Measurements from ENCODE around the gene FBXO11. TPM values are rescaled to one million over a fixed set of nuclear protein-coding genes. Genes with fewer than 3 reads are reported as not detected.
"Not testable (repeated sequence)": the region's sequence is repeated elsewhere in the genome, so short reads cannot be mapped to it uniquely, and the experiment has no call there.

Gene FBXO11
- total RNA-seq, 4 donors from 2014 or later: 19.8 to 80.6 (median 49.8) TPM

- TF ChIP-seq POLR2AphosphoS5 (IDR thresholded peaks at IDR 0.05) (no peak), CTCF (IDR thresholded peaks at IDR 0.05) (no peak), POLR2A (IDR thresholded peaks at IDR 0.05) (no peak), EP300 (IDR thresholded peaks at IDR 0.05; ENCODE audit: low read depth) (no peak)
- Histone ChIP-seq H3K27me3 (no peaks in the 10 kb centered on the region), H3K27ac (no peak overlapping the region), H3K9me3 (no peaks in the 10 kb centered on the region), H3K4me1 (no peaks in the 10 kb centered on the region), H3K4me3 (no peak overlapping the region), H3K36me3 (no peaks in the 10 kb centered on the region)
- 78 to 80% methylated on average over 3 of the region's 3 CpGs for WGBS, 2 donors (ENCODE audit: low coverage in 1 of 2)
- in situ Hi-C loops (cut with MboI; ENCODE audit: low pct_ligation_motif_present in 1 of 4, low pct_unique_long_range_greater_than_20kb in 1 of 4, low sequenced_read_pairs in 3 of 4) (no loop called here), intact Hi-C loops (cut with DNase I; ENCODE audit: low total_unique reads) (no loop called here)
- DNase-seq: no peak
Measured at GRCh38 chr2:47918043-47918442, 11.7 kb upstream of the FBXO11 start.

- H3K27ac ChIP-seq: no peak overlapping the region
- H3K4me1 ChIP-seq: no peaks in the 10 kb centered on the region
- intact Hi-C loops (cut with DNase I; ENCODE audit: low total_unique reads) (no loop called here), in situ Hi-C loops (cut with MboI; ENCODE audit: low pct_ligation_motif_present in 1 of 4, low pct_unique_long_range_greater_than_20kb in 1 of 4, low sequenced_read_pairs in 3 of 4) (no loop called here)
- no peak for DNase-seq
- WGBS, 2 donors (ENCODE audit: low coverage in 1 of 2): 85 to 91% methylated on average over 3 of the region's 3 CpGs
- no peaks in the 10 kb centered on the region for H3K27me3 ChIP-seq
- H3K9me3 ChIP-seq: no peaks in the 10 kb centered on the region
- H3K36me3 ChIP-seq: no peaks in the 10 kb centered on the region
- TF ChIP-seq POLR2A (IDR thresholded peaks at IDR 0.05): no peak
- no peak for TF ChIP-seq POLR2AphosphoS5 (IDR thresholded peaks at IDR 0.05)
- TF ChIP-seq EP300 (IDR thresholded peaks at IDR 0.05; ENCODE audit: low read depth): no peak
- no peak for TF ChIP-seq CTCF (IDR thresholded peaks at IDR 0.05)
- no peak overlapping the region for H3K4me3 ChIP-seq
Measured at GRCh38 chr2:47917276-47917961, 11.1 kb upstream of the FBXO11 start.

- H3K4me1 ChIP-seq: no peaks in the 10 kb centered on the region
- no peak overlapping the region for H3K4me3 ChIP-seq
- H3K36me3 ChIP-seq: no peaks in the 10 kb centered on the region
- no peak for DNase-seq
- intact Hi-C loops (cut with DNase I; ENCODE audit: low total_unique reads) (no loop called here), in situ Hi-C loops (cut with MboI; ENCODE audit: low pct_ligation_motif_present in 1 of 4, low pct_unique_long_range_greater_than_20kb in 1 of 4, low sequenced_read_pairs in 3 of 4) (no loop called here)
- TF ChIP-seq EP300 (IDR thresholded peaks at IDR 0.05; ENCODE audit: low read depth) (no peak), CTCF (IDR thresholded peaks at IDR 0.05) (no peak), POLR2AphosphoS5 (IDR thresholded peaks at IDR 0.05) (no peak), POLR2A (IDR thresholded peaks at IDR 0.05) (no peak)
- no peaks in the 10 kb centered on the region for H3K9me3 ChIP-seq
- no peak overlapping the region for H3K27ac ChIP-seq
- 44 to 94% methylated on average over 1 of the region's 1 CpG for WGBS, 2 donors (ENCODE audit: low coverage in 1 of 2)
- no peaks in the 10 kb centered on the region for H3K27me3 ChIP-seq
Measured at GRCh38 chr2:47916412-47916811, 10.1 kb upstream of the FBXO11 start.

- intact Hi-C loops (cut with DNase I; ENCODE audit: low total_unique reads); H3K9me3 ChIP-seq; H3K4me3 ChIP-seq; H3K4me1 ChIP-seq; H3K27ac ChIP-seq; H3K27me3 ChIP-seq; DNase-seq; H3K36me3 ChIP-seq; in situ Hi-C loops (cut with MboI; ENCODE audit: low pct_ligation_motif_present in 1 of 4, low pct_unique_long_range_greater_than_20kb in 1 of 4, low sequenced_read_pairs in 3 of 4): not testable (repeated sequence)
- 80 to 94% methylated on average over 2 to 4 of the region's 4 CpGs for WGBS, 2 donors (ENCODE audit: low coverage in 1 of 2)
Measured at GRCh38 chr2:47910662-47911061, 4.4 kb upstream of the FBXO11 start.

- no peaks in the 10 kb centered on the region for H3K27me3 ChIP-seq
- intact Hi-C loops (cut with DNase I; ENCODE audit: low total_unique reads) (loop anchor here (5.0 to 10.0 kb wide), 2 partner anchors 126 to 196 kb away; partner anchors contain the start of gene MSH6), in situ Hi-C loops (cut with MboI; ENCODE audit: low pct_ligation_motif_present in 1 of 4, low pct_unique_long_range_greater_than_20kb in 1 of 4, low sequenced_read_pairs in 3 of 4) (loop anchor here in 2 of 4 donors (10.0 kb wide), 2 partner anchors 124 to 526 kb away; partner anchors contain the start of gene MSH6 (in 1 of the 2))
- peaks cover 0 to 11% (median 7%) of the 10 kb centered on the region in 4 donors for H3K4me1 ChIP-seq
- H3K4me3 ChIP-seq: no peak overlapping the region
- no peaks in the 10 kb centered on the region for H3K36me3 ChIP-seq
- H3K9me3 ChIP-seq: no peaks in the 10 kb centered on the region
- no peak overlapping the region for H3K27ac ChIP-seq
- DNase-seq: no peak
- 87 to 94% methylated on average over 5 of the region's 5 CpGs for WGBS, 2 donors (ENCODE audit: low coverage in 1 of 2)
- TF ChIP-seq POLR2AphosphoS5 (IDR thresholded peaks at IDR 0.05) (no peak), EP300 (IDR thresholded peaks at IDR 0.05; ENCODE audit: low read depth) (no peak), POLR2A (IDR thresholded peaks at IDR 0.05) (no peak), CTCF (IDR thresholded peaks at IDR 0.05) (no peak)
Measured at GRCh38 chr2:47908682-47909081, 2.4 kb upstream of the FBXO11 start.

All from transverse colon (tissue), 4 donors.